Putamen (tissue), 1 donor: ENCODE measurements around the gene MARK4.
"Not testable (repeated sequence)": the region's sequence is repeated elsewhere in the genome, so short reads cannot be mapped to it uniquely, and the experiment has no call there.

ENCODE experiments used
- DNase-seq: peaks from one replicate; pipeline ENCODE4 v3.0.0-alpha.2; 2016; ENCODE audit warnings: low spot score

MARK4 gene

DNA sequence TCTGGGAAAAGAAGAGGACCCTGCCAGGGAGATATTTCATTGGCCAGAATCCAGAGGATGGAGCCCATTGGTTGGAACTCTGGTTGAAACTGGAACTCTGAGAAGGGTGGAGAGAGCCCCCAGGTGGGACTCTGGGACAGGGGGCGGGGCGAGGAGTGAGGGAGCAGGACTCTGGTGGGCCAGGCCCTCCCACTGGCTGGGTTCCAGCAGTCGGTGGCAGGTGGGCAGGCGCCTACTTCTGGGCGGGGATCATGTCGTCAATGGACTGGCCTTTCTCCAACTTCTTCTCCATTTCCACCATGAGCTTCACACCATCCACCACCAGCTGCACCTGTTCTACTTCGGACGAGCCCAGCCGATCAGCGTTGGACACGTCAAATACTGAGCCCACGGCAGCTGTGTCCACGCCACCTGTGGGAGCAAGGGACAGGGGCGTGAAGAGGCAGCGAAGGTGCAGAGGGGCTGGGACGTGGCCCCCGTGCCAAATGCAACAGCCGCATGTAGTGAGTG lies 55.5 kb downstream of the MARK4 start:
- no peak for DNase-seq

- no peak for DNase-seq
Measured at GRCh38 chr19:45307361-45307760, 56.3 kb downstream of the MARK4 start.

GRCh38 chr19:45309322-45309721 lies 58.3 kb downstream of the MARK4 start:
- DNase-seq, result not testable (repeated sequence)

DNA sequence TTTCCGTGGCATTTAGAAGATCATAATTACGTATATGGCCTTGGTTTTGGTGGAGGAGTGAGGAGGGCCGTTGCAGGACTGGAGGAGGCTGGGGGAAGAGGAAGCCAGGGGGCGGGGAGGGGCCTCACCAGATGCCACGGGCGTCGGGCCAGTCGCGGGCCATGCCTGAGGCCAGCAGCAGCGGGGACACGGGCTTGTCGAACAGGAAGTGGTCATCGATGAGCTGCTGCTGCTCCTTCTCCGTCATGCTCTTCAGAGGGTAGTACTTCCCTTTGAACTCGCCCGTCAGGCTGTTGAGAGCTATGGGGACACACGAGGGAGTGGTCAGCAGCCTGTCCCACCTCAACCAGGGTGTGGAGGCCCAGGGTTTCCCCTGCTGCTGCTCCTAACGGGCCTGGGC lies 60.5 kb downstream of the MARK4 start:
- DNase-seq, result no peak

- DNase-seq, result not testable (repeated sequence)
Measured at GRCh38 chr19:45312285-45312684, 61.2 kb downstream of the MARK4 start.

GRCh38 chr19:45314708-45315245 lies 63.7 kb downstream of the MARK4 start:
- no peak for DNase-seq

DNA sequence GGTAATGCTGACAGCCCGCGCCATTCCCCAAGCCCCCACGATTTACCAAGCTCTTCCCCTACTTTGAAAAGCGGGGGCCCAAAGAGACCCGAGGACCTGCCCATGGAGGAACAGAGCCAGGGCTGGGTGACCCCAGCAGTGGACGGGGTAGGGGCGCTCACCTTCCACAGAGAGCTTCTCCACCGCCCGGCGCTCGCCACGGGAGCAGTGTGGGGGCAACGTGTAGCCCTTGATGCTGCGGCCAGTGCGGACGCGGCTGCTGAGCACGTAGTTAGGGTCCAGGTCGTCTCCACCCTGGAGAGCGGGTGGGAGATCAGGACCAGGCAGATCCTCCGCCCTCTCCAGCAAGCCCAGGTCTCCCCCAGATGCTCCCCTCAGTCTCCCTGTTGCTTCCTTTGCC lies 64.2 kb downstream of the MARK4 start:
- no peak for DNase-seq

GRCh38 chr19:45320997-45321775 lies 70.1 kb downstream of the MARK4 start:
- DNase-seq, result no peak

DNA sequence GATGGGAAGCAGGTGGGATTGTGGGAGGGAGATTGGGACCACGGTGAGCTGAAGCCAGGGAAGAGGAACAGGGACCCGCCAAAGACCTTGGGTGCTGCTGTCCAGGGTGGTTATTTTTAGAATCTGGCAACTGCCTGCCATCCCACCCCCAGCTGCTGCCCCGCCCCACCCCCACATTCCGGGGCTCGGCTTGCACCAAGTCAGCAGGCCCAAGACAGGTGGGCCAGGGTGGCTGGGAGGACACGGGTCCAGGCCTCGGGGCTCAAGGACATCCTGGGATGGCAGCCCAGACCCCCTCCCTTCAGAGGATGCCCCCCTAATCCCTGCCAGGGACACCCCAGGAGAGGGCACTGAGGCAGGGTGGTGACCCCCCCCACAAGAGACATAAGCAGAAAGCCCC lies 70.8 kb downstream of the MARK4 start:
- DNase-seq, result no peak

DNA sequence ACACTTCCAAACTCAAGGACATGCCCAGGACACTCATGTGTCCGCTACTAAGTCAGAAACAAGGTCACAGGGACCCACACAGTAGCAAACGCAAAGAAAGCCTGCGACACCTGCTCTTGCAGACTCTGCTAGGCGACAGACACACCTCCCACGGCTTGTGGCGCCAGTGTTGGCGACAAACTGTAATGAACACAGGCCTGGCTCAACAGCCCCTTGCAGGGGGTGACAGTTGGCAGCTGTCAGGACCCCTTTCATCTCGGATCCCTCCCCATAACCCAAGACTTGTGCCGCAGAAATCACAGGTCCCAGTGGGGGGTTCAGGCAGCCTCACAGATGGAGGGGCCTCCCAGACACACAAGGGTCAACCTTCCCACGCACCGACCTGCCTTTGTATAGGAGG lies 71.2 kb downstream of the MARK4 start:
- no peak for DNase-seq

GRCh38 chr19:45322744-45323281 lies 71.7 kb downstream of the MARK4 start, which contains the start of gene CKM:
TSS of gene CKM (minus strand) at chr19:45322875. CDS start at chr19:45319713, 3,162 bp downstream.
- no peak for DNase-seq

DNA sequence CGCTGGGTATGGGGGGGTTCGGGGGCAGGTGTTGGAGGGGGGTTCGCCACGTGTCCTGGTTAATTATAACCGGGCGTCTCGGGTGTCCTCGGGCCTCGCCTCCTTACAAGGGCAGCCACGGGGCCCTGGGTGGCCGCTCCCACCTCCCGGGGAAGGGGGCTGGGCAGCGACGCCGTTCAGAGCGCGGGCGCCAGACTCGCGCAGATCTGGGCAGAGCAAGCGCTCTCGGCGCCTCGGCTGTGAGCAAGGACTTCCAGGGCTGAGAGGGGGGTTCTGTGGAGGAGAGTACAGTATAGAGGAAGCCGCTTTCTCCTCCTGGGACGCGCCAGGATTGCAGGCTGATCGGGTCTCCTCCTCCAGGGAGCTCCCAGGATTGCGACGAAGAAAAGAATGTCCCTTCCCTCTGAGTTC lies 72.6 kb downstream of the MARK4 start:
- DNase-seq, result no peak

GRCh38 chr19:45324349-45324907 lies 73.4 kb downstream of the MARK4 start:
- no peak for DNase-seq

DNA sequence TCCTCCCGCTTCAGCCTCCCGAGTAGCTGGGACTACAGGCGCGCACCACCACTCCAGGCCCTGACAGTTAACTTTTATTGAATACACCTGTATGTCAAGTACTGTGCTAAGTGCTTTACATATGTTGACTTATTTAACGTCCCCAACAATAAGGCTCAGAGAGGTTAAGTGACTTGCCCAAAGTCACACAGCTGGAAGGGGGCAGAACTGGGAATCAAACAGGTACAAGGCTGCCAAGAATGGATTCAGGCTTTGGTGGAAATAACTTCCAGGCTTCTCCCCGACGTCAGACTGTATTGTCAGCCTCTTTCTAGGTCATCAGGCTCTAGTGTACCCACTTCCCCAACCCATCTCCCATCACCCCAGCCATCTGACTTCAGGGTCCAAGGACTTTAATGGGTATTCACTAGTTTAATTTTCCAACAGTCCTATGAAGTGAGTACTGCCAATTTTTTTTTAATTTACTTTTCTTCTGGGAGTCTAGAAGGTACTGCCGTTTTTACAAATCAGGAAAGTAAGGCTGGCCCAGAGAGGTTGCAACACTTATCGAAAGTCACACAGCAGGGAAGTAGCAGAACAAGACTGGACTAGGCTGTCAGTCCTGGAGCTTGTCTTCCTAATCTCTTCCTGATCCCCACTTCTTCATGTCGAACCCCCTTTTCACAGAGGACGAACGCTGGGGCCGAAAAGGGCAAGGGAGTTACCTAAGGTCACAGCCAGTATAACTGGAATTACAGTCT lies 76.5 kb downstream of the MARK4 start:
- DNase-seq, result no peak

DNA sequence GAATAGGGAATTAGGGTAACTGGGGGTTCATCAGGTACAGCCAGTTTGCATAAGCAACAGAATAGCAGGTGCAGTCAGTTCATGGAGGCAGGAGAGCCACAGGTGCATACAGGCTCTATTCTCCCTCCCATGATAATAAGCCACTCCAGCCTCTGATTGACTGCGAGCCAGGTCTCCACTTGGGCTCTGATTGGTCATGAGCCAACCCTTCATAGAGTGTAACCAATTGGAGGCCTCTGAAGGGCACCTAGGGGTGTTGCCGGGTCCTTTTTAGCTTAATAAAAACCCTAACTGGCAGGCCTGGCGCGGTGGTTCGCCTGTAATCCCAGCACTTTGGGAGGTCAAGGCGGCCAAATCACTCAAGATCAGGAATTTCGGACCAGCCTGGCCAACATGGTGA lies 80.3 kb downstream of the MARK4 start:
- DNase-seq, result no peak

- no peak for DNase-seq
Measured at GRCh38 chr19:45333609-45334303, 82.7 kb downstream of the MARK4 start.

DNA sequence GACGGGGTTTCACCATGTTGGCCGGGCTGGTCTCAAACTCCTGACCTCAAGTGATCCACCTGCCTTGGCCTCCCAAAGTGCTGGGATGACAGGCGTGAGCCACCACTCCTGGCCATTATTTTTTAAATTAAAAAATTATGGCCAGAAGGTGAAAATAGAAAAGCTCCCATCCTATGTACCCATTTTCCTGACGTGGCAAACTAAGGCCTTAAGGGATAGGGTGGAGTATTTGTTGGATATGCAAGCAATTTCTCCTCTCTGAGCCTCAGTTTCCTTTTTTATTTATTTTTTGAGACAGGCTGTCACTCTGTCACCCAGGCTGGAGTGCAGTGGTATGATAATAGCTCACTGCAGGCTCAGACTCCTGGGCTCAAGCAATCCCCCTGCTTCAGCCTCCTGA lies 83.8 kb downstream of the MARK4 start:
- not testable (repeated sequence) for DNase-seq

DNA sequence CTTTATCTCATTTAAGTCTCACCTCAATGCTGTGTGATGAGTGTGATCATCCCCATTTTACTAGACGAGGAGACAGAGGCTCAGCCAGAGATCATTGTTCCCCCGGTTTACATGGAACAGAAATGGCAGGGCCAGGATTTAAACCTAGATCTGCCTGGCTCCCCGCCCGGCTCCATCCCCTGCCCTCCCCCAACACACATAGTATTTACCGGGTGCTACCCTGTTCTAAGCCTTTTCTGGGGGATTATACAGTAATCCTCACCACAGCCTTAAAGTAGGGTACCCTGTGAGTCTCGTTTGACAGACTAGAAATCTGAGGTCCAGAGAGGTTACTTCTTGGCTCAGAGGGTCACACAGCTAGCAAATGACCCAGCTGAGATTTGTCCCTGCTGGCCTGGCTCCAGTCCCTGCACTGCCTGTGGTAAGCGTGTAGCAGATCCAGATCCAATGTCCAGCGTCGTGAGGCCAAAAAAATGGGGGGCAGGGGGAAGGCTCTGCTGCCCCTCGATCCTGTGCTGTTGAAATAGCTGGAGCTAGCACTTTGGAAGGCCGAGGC lies 85.7 kb downstream of the MARK4 start:
- DNase-seq, result no peak

DNA sequence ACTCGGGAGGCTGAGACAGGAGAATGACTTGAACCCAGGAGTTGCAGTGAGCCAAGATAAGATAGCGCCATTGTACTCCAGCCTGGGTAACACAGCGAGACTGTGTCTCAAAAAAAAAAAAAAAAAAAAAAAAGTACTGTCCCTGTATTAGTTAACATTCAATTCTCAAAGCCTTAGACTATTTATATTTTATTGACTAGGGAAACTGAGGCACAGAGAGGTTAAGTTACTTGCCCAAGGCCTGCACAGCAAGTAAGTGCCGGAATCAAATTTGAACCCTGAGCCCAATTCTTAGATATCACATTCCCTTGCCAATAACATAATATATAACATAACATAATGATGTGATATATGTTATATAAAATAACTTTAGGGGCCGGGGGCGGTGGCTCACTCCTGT lies 88.6 kb downstream of the MARK4 start:
- no peak for DNase-seq

- no peak for DNase-seq
Measured at GRCh38 chr19:45340232-45340898, 89.3 kb downstream of the MARK4 start, which contains the start of gene KLC3. TSS of gene KLC3 (plus strand) at chr19:45340750. CDS start at chr19:45345542, 4,792 bp downstream.
